Tibial artery (tissue), 4 donors: Measurements from ENCODE around the gene GANC.
"Not testable (repeated sequence)": the region's sequence is repeated elsewhere in the genome, so short reads cannot be mapped to it uniquely, and the experiment has no call there.

Experiments used
- DNase-seq, 2 donors: peaks; one replicate each; pipeline ENCODE4 v3.0.0-alpha.2; 2019
- H3K27ac ChIP-seq, 2 donors: fragments of 200-600 bp; sonication (generic) in 1 of 2; 1 replicate in 1 of 2; 2 replicates in 1 of 2; pipeline ENCODE4 v1.5.1; 2018 to 2019; ENCODE audit warnings: mild to moderate bottlenecking in 1 of 2
- H3K27me3 ChIP-seq, 2 donors: fragments of 200-600 bp; sonication (generic) in 1 of 2; one replicate each; pipeline versions ENCODE4 v1.5.1 to v1.6.0; 2016 to 2019
- H3K36me3 ChIP-seq, 3 donors: fragments of 200-600 bp; sonication (generic) in 2 of 3; one replicate each; pipeline ENCODE4 v1.5.1; 2016 to 2019; ENCODE audit warnings: mild to moderate bottlenecking in 2 of 3
- H3K4me1 ChIP-seq, 4 donors: fragments of 200-600 bp; sonication (generic) in 2 of 4; 1 replicate in 3 of 4; 2 replicates in 1 of 4; pipeline ENCODE4 v1.5.1; 2016 to 2019
- H3K4me3 ChIP-seq, 2 donors: fragments of 200-600 bp; sonication (generic) in 1 of 2; 1 replicate in 1 of 2; 2 replicates in 1 of 2; pipeline ENCODE4 v1.5.1; 2018 to 2019; ENCODE audit warnings: mild to moderate bottlenecking in 2 of 2
- H3K9me3 ChIP-seq, 3 donors: fragments of 200-600 bp; sonication (generic) in 1 of 3; one replicate each; pipeline ENCODE4 v1.5.1; 2016 to 2019
- intact Hi-C: fragments of 100-400 bp; cut with DNase I; formaldehyde crosslinking; loops from one replicate; pipeline ENCODE4 v1.15.0; 2023; ENCODE audit warnings: low total_unique reads
- TF ChIP-seq, protein P1 (sequence below), 2 experiments: fragments of 200-600 bp in 1 of 2; fragments of 450-650 bp in 1 of 2; IDR thresholded peaks; one replicate each; pipeline ENCODE4 v1.5.1; 2017 to 2019; ENCODE audit warnings: antibody characterized with exemption in 2 of 2, mild to moderate bottlenecking in 1 of 2, moderate library complexity in 1 of 2

The GANC gene, protein sequence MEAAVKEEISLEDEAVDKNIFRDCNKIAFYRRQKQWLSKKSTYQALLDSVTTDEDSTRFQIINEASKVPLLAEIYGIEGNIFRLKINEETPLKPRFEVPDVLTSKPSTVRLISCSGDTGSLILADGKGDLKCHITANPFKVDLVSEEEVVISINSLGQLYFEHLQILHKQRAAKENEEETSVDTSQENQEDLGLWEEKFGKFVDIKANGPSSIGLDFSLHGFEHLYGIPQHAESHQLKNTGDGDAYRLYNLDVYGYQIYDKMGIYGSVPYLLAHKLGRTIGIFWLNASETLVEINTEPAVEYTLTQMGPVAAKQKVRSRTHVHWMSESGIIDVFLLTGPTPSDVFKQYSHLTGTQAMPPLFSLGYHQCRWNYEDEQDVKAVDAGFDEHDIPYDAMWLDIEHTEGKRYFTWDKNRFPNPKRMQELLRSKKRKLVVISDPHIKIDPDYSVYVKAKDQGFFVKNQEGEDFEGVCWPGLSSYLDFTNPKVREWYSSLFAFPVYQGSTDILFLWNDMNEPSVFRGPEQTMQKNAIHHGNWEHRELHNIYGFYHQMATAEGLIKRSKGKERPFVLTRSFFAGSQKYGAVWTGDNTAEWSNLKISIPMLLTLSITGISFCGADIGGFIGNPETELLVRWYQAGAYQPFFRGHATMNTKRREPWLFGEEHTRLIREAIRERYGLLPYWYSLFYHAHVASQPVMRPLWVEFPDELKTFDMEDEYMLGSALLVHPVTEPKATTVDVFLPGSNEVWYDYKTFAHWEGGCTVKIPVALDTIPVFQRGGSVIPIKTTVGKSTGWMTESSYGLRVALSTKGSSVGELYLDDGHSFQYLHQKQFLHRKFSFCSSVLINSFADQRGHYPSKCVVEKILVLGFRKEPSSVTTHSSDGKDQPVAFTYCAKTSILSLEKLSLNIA (N-terminal part only)

DNA sequence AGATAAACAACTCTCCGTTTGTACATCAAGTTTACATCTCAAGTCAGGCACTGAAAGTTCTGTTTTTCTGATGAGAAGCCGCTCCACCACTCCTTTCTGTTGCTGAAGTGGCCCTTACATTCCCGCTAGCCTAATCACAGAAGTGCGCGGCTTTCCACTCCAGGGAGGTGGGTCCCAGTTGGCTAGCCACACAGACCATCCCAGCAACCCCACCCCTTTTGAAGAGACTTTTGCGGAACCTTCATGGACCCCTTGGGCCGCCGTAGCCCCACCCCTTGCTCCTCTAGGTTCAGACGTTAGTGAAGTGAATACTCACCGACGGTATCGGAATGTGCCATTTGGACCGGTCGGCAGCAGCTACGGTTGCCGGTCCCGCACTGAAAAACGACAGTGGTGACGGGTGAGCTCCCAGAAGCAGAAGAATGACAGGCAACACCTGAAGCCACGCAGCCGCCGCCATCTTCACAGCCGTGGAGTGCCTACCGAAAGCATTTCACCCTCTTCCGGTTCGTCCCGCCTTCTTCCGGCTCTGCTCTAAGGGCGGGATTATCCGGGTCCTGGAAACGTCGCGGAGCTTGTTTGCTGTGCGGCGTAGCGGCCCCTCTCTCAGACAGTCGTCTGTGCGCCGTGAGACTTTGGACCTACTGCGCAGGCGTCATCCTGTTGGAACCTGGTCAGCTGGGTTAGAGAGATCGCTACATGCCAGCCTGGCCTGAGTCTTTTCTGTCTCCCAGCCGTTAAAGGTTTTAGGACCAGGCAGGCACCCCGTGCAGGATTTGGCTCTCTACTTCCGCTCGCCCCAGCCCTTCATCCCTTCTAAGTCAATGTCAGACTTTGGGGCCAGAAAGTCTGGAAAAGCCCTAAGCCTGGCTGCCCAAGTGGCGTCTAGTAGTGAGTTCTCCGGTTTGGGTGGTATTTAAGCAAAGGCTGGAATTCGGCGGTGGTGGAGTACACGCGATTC is at the start of gene GANC, which contains the start of gene TMEM87A:
GANC (plus strand) TSS at position 263 of the 961 bp plus-strand sequence. CDS start 1,281 bp downstream, outside the sequence.
TMEM87A (minus strand) TSS at position 495 of the 961 bp plus-strand sequence; CDS start at position 460, 35 bp downstream.
- H3K36me3 ChIP-seq, result peaks cover 0 to 3% (median 3%) of the 10 kb centered on the region in 3 donors
- peak within 1 kb of the TSS; percentile 67 to 83 for H3K4me3 ChIP-seq
- DNase-seq, result peak; percentile 98 to 99
- peaks cover 0 to 59% (median 35%) of the 10 kb centered on the region in 4 donors for H3K4me1 ChIP-seq
- no peaks in the 10 kb centered on the region for H3K27me3 ChIP-seq
- TF ChIP-seq, protein P1, sequence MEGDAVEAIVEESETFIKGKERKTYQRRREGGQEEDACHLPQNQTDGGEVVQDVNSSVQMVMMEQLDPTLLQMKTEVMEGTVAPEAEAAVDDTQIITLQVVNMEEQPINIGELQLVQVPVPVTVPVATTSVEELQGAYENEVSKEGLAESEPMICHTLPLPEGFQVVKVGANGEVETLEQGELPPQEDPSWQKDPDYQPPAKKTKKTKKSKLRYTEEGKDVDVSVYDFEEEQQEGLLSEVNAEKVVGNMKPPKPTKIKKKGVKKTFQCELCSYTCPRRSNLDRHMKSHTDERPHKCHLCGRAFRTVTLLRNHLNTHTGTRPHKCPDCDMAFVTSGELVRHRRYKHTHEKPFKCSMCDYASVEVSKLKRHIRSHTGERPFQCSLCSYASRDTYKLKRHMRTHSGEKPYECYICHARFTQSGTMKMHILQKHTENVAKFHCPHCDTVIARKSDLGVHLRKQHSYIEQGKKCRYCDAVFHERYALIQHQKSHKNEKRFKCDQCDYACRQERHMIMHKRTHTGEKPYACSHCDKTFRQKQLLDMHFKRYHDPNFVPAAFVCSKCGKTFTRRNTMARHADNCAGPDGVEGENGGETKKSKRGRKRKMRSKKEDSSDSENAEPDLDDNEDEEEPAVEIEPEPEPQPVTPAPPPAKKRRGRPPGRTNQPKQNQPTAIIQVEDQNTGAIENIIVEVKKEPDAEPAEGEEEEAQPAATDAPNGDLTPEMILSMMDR (IDR thresholded peaks at IDR 0.05), result no peak
- intact Hi-C loops, result no loop called here
- peak within 1 kb of the TSS; percentile 95 to 97 for H3K27ac ChIP-seq
- H3K9me3 ChIP-seq, result no peaks in the 10 kb centered on the region

DNA sequence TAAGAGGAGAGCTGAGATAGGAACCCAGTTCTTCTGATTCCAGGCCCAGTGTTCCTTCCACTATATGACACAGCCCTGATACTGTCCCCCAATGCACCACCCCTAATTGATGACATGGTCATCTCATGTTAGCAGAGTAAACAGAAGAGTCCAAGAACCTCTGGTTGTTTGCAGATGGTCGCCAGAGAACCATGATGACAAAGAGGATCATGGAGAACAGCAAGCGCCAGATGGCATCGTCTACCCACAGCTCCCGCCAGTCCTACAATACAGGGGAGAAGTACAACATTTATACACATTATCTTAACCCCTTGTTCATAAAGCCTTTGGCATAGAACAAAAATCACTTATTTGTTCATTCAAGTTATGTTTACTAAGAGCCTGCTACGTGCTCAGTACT is 46.4 kb upstream of the GANC start:
- H3K27me3 ChIP-seq, result no peaks in the 10 kb centered on the region
- H3K4me1 ChIP-seq, result no peaks in the 10 kb centered on the region
- H3K4me3 ChIP-seq, result no peak overlapping the region
- TF ChIP-seq, protein P1 (IDR thresholded peaks at IDR 0.05), result no peak
- H3K9me3 ChIP-seq, result no peaks in the 10 kb centered on the region
- intact Hi-C loops, result no loop called here
- no peak overlapping the region for H3K27ac ChIP-seq
- DNase-seq, result no peak
- H3K36me3 ChIP-seq, result peaks cover 69 to 90% (median 80%) of the 10 kb centered on the region in 3 donors

DNA sequence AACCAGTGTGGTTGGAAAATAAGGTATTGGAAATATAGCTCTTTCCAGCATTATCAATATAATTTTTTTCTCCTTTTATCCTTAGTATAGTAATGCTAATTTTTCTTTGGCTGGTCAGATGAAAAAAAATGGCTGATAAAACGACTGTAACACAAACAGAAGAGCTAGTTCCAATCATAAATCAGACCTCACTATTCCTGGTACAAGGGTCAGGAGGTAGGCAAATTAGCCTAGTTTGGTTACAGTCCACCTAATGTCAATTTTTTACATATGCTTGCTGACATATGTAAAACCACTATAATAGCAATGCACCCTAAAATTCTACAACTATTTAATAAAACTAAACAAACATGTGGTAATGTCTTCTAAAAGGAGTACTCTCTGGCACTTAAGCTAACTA is 45.0 kb upstream of the GANC start:
- Histone ChIP-seq H3K27me3 (no peaks in the 10 kb centered on the region), H3K36me3 (peaks cover 63 to 89% (median 82%) of the 10 kb centered on the region in 3 donors), H3K9me3 (no peaks in the 10 kb centered on the region), H3K4me1 (no peaks in the 10 kb centered on the region), H3K4me3 (no peak overlapping the region), H3K27ac (no peak overlapping the region)
- no peak for DNase-seq
- TF ChIP-seq, protein P1 (IDR thresholded peaks at IDR 0.05), result no peak
- intact Hi-C loops, result no loop called here

DNA sequence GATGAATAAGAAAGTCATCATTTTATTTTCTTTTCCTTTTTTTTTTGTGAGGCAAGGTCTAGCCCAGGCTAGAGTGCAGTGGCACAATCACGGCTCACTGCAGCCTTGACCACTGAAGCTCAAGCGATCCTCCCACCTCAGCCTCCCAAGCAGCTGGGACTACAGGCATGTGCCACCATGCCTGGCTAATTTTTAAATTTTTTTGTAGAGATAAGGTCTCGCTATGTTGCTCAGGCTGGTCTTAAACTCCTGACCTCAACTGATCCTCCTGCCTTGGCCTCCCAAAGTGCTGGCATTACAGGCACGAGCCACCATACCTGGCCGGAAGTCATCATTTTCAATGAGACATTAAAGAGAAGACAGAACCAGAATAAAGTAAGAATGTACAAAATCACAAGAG is 44.0 kb upstream of the GANC start:
- H3K4me3 ChIP-seq, H3K4me1 ChIP-seq, H3K9me3 ChIP-seq, H3K27ac ChIP-seq, H3K27me3 ChIP-seq, intact Hi-C loops, DNase-seq: not testable (repeated sequence)
- peaks cover 54 to 89% (median 83%) of the 10 kb centered on the region in 3 donors for H3K36me3 ChIP-seq

DNA sequence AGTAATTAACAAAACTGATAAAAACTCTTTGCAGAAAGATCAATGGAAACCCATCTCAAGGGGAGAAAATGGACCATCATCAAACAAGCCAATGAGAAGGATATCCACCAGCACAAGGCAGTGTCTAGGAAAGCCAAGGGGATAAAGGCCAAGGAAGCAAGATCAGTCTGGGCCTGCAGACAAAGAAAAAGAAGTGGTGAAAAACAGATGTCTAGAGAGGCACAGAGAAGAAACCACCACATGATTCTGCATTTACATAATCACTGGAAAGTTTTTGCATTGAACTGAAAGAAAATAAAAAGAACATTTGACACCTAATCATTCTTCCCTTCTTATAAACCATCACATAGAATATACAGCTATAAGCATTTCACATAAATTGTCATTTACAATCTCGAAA is 41.9 kb upstream of the GANC start:
- intact Hi-C loops, result no loop called here
- Histone ChIP-seq H3K4me1 (no peaks in the 10 kb centered on the region), H3K4me3 (no peak overlapping the region), H3K27me3 (no peaks in the 10 kb centered on the region), H3K36me3 (peaks cover 33 to 89% (median 78%) of the 10 kb centered on the region in 3 donors), H3K27ac (no peak overlapping the region), H3K9me3 (no peaks in the 10 kb centered on the region)
- no peak for DNase-seq
- TF ChIP-seq, protein P1 (IDR thresholded peaks at IDR 0.05), result no peak
